ENCODE results near the gene POLD3.

DNA sequence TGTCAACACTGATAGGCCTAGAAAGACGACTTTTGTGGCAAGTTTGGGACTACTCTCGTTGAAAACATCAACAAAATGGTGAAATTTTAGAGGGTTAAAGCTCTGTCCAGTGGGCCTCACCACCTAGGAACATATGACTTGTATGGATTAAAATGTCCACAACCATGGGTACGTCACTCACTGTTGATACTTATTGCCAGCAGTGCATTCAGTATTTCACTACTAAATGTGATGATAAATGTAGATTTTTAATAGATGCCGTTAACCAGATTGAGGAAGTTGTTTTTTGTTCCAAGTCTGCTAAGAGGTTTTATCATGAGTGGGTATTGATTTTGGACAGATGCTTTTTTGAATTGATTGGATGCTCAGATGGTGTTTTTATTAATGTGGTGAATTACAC is 33.7 kb downstream of the POLD3 start:
- TF ChIP-seq ZNF274 (IDR thresholded peaks at IDR 0.05; ENCODE audit: low read depth, low read length) (no peak), YY1 (IDR thresholded peaks at IDR 0.05; ENCODE audit: insufficient read depth, insufficient read length) (no peak)

Measured in NT2/D1 (cell line).